ENCODE measurements around the gene NAXD.
"Not testable (repeated sequence)": the region's sequence is repeated elsewhere in the genome, so short reads cannot be mapped to it uniquely, and the experiment has no call there.

NAXD gene

DNA sequence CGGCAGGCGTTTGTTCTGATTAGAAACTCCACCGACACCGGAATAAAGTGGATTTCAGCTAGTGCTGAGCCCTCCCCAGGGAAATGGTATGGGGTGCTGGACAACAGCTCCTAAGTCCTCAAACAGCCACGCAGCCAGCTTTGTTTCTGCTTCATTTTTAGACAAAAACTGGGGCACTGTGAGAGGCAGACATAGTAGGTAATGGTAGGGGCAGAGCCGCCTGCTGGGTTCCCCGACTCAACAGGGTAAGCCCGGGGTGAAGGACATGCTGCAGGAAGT is 50.8 kb downstream of the NAXD start:
- in situ Hi-C loops (cut with HindIII; ENCODE audit: low pct_ligation_motif_present, low sequenced_read_pairs): no loop called here
- no peak for DNase-seq
- no peaks in the 10 kb centered on the region for H3K27me3 ChIP-seq (replicated peaks)
- peaks cover 42% of the 10 kb centered on the region for H3K36me3 ChIP-seq (replicated peaks)
- no peak overlapping the region for H3K27ac ChIP-seq
- TF ChIP-seq, protein P1, sequence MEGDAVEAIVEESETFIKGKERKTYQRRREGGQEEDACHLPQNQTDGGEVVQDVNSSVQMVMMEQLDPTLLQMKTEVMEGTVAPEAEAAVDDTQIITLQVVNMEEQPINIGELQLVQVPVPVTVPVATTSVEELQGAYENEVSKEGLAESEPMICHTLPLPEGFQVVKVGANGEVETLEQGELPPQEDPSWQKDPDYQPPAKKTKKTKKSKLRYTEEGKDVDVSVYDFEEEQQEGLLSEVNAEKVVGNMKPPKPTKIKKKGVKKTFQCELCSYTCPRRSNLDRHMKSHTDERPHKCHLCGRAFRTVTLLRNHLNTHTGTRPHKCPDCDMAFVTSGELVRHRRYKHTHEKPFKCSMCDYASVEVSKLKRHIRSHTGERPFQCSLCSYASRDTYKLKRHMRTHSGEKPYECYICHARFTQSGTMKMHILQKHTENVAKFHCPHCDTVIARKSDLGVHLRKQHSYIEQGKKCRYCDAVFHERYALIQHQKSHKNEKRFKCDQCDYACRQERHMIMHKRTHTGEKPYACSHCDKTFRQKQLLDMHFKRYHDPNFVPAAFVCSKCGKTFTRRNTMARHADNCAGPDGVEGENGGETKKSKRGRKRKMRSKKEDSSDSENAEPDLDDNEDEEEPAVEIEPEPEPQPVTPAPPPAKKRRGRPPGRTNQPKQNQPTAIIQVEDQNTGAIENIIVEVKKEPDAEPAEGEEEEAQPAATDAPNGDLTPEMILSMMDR (IDR thresholded peaks at IDR 0.05; ENCODE audit: low read depth, low read length, missing control alignments): no peak
- no peak overlapping the region for H3K4me3 ChIP-seq (ENCODE audit: low read depth, low read length)

GRCh38 chr13:110669036-110669435 is 53.7 kb downstream of the NAXD start:
- Histone ChIP-seq H3K36me3 (replicated peaks) (peaks cover 19% of the 10 kb centered on the region), H3K4me3 (ENCODE audit: low read depth, low read length) (no peak overlapping the region), H3K27me3 (replicated peaks) (no peaks in the 10 kb centered on the region), H3K27ac (no peak overlapping the region)
- TF ChIP-seq, protein P1 (IDR thresholded peaks at IDR 0.05; ENCODE audit: low read depth, low read length, missing control alignments): no peak
- DNase-seq: no peak
- in situ Hi-C loops (cut with HindIII; ENCODE audit: low pct_ligation_motif_present, low sequenced_read_pairs): no loop called here

GRCh38 chr13:110669814-110670213 is 54.5 kb downstream of the NAXD start:
- H3K4me3 ChIP-seq (ENCODE audit: low read depth, low read length); in situ Hi-C loops (cut with HindIII; ENCODE audit: low pct_ligation_motif_present, low sequenced_read_pairs); DNase-seq; H3K27ac ChIP-seq; H3K27me3 ChIP-seq (replicated peaks): not testable (repeated sequence)
- H3K36me3 ChIP-seq (replicated peaks): peaks cover 19% of the 10 kb centered on the region

GRCh38 chr13:110676595-110677587 is 61.5 kb downstream of the NAXD start:
- TF ChIP-seq, protein P1 (IDR thresholded peaks at IDR 0.05; ENCODE audit: low read depth, low read length, missing control alignments): no peak
- in situ Hi-C loops (cut with HindIII; ENCODE audit: low pct_ligation_motif_present, low sequenced_read_pairs): no loop called here
- no peak for DNase-seq
- H3K36me3 ChIP-seq (replicated peaks): peaks cover 21% of the 10 kb centered on the region
- no peak overlapping the region for H3K4me3 ChIP-seq (ENCODE audit: low read depth, low read length)
- H3K27me3 ChIP-seq (replicated peaks): no peaks in the 10 kb centered on the region
- H3K27ac ChIP-seq: no peak overlapping the region

DNA sequence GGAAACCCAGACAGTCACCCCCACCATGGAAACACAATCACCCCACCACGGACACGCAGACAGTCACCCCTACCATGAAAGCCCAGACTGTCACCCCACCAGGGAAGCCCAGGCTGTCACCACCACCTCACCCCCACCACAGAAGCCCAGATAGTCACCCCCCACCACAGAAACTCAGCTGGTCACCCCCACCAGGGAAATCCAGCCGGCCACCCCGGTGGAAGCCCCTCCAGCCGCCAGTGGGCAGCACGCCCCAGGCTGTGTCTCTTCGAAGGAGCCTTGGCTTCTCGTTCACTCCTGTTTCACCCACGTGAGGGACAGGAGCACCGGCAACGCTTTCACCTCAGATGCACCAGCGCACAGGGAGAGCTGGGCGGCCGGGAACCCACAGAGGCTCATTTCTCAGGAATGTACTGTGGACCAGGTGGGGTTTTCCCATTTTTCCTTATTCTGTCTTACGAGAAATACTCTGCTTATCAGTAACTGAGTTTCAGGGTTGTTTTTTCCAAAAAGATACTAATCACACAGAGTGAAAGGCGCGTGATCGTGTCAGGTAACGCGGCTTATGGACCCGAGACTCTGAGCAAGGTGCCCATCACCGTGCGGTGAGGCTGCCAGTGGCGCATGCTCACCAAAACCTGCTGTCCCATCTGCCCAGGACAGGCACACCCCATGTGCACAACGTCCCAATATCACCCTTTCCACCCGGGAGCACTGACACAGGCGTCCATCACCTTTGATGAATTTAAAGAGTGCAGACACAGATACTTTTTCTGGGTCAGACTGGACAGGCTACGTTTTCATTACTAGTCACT is 62.6 kb downstream of the NAXD start:
- TF ChIP-seq, protein P1 (IDR thresholded peaks at IDR 0.05; ENCODE audit: low read depth, low read length, missing control alignments): no peak
- Histone ChIP-seq H3K36me3 (replicated peaks) (peaks cover 30% of the 10 kb centered on the region), H3K27ac (peak overlapping the region; percentile 33), H3K4me3 (ENCODE audit: low read depth, low read length) (no peak overlapping the region), H3K27me3 (replicated peaks) (no peaks in the 10 kb centered on the region)
- DNase-seq: peak; percentile 43
- in situ Hi-C loops (cut with HindIII; ENCODE audit: low pct_ligation_motif_present, low sequenced_read_pairs): no loop called here

- no peak for DNase-seq
Observed at GRCh38 chr13:110680852-110681251, 65.5 kb downstream of the NAXD start.

More at GRCh38 chr13:110680852-110681251, 65.5 kb downstream of the NAXD start:
- in situ Hi-C loops (cut with HindIII; ENCODE audit: low pct_ligation_motif_present, low sequenced_read_pairs): no loop called here
- Histone ChIP-seq H3K27ac (no peak overlapping the region), H3K4me3 (ENCODE audit: low read depth, low read length) (no peak overlapping the region), H3K36me3 (replicated peaks) (peaks cover 27% of the 10 kb centered on the region), H3K27me3 (replicated peaks) (no peaks in the 10 kb centered on the region)
- TF ChIP-seq, protein P1 (IDR thresholded peaks at IDR 0.05; ENCODE audit: low read depth, low read length, missing control alignments): peak; percentile 75
